Naive B cell (primary cell): Measurements from ENCODE around the gene GXYLT2. TPM values are rescaled to one million over a fixed set of nuclear protein-coding genes. Genes with fewer than 3 reads are reported as not detected.
A peak's percentile ranks its signal among the peaks of the same experiment; 100 is the strongest.

Experiments
- ATAC-seq, 2 donors: fragments of 150-1000 bp; cut with Tn5 transposase; 2 replicates each; pipeline ENCODE4 v1.10.0; 2021; ENCODE audit warnings: low read depth in 2 of 2, mild to moderate bottlenecking in 2 of 2, moderate library complexity in 2 of 2
- DNase-seq: peaks from one replicate; pipeline ENCODE4 v3.0.0; 2022
- H3K27ac Mint-ChIP-seq, 6 donors: one replicate each; pipeline ENCODE4 v1.8.0; 2020 to 2022; ENCODE audit warnings: mild to moderate bottlenecking in 6 of 6, mixed read lengths in 6 of 6, moderate library complexity in 5 of 6, inconsistent platforms in 2 of 6
- H3K27me3 Mint-ChIP-seq, 3 donors: one replicate each; pipeline ENCODE4 v1.8.0; 2021 to 2022; ENCODE audit warnings: mixed read lengths in 3 of 3, mild to moderate bottlenecking in 1 of 3
- H3K36me3 Mint-ChIP-seq, 2 donors: one replicate each; pipeline ENCODE4 v1.8.0; 2020 to 2022; ENCODE audit warnings: mixed read lengths in 2 of 2, inconsistent platforms in 1 of 2, mild to moderate bottlenecking in 1 of 2
- H3K4me1 Mint-ChIP-seq, 3 donors: one replicate each; pipeline ENCODE4 v1.8.0; 2020 to 2022; ENCODE audit warnings: mixed read lengths in 3 of 3, inconsistent platforms in 1 of 3, mild to moderate bottlenecking in 1 of 3, moderate library complexity in 1 of 3
- H3K4me3 Mint-ChIP-seq, 8 donors: one replicate each; pipeline ENCODE4 v1.8.0; 2020 to 2022; ENCODE audit warnings: mild to moderate bottlenecking in 8 of 8, mixed read lengths in 8 of 8, moderate library complexity in 8 of 8, inconsistent platforms in 2 of 8
- H3K9me3 Mint-ChIP-seq, 7 donors: one replicate each; pipeline ENCODE4 v1.8.0; 2020 to 2022; ENCODE audit warnings: mixed read lengths in 7 of 7, mild to moderate bottlenecking in 5 of 7, inconsistent platforms in 2 of 7, moderate library complexity in 1 of 7
- polyA plus RNA-seq, 6 donors: library from polyadenylated mRNA; unstranded; fragments of 300-500 nt; fragmentation: Illumina TruSeq; gene quantifications; one replicate each; pipeline ENCODE4 v1.2.3, GENCODE V29; 2021; ENCODE audit warnings: low read depth in 6 of 6

Gene GXYLT2
- polyA plus RNA-seq, 6 donors from 2014 or later: not detected

DNA sequence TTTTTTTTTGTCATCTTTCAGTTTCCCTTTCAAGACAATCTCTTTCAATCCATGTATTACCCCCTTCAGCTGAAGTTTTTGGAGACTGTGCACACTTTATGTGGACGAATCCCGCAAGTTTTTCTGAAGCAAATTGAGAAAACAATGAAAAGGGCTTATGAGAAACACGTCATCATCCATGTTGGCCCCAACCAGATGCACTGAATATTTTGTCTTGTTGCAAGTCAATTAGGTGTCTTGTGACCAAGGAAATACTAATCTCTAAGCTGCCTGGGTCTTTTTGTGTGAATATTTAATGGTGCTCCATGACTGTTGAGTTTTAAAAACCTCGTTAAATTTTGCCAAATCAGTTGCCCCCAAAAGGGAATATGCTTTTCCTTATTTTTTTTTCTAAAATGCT, 87.1 kb downstream of the GXYLT2 start:
- Mint-ChIP-seq H3K36me3 (no peaks in the 10 kb centered on the region), H3K4me1 (no peaks in the 10 kb centered on the region), H3K27me3 (peaks cover 19 to 21% (median 21%) of the 10 kb centered on the region in 3 donors), H3K4me3 (no peak overlapping the region), H3K9me3 (no peaks in the 10 kb centered on the region), H3K27ac (no peak overlapping the region)
- DNase-seq (no peak), ATAC-seq (no peak)

- no peak overlapping the region for H3K27ac Mint-ChIP-seq
- H3K4me3 Mint-ChIP-seq: no peak overlapping the region
- DNase-seq: no peak
- H3K27me3 Mint-ChIP-seq: peaks cover 21 to 25% (median 21%) of the 10 kb centered on the region in 3 donors
- no peak for ATAC-seq
- no peaks in the 10 kb centered on the region for H3K36me3 Mint-ChIP-seq
- H3K4me1 Mint-ChIP-seq: no peaks in the 10 kb centered on the region
- H3K9me3 Mint-ChIP-seq: no peaks in the 10 kb centered on the region
Observed at GRCh38 chr3:72976281-72976741, 88.5 kb downstream of the GXYLT2 start.

- DNase-seq (no peak), ATAC-seq (no peak)
- peaks cover 21% of the 10 kb centered on the region in 3 donors for H3K27me3 Mint-ChIP-seq
- no peak overlapping the region for H3K4me3 Mint-ChIP-seq
- no peaks in the 10 kb centered on the region for H3K9me3 Mint-ChIP-seq
- no peaks in the 10 kb centered on the region for H3K4me1 Mint-ChIP-seq
- no peak overlapping the region for H3K27ac Mint-ChIP-seq
- H3K36me3 Mint-ChIP-seq: no peaks in the 10 kb centered on the region
Observed at GRCh38 chr3:72977060-72977808, 89.4 kb downstream of the GXYLT2 start.

DNA sequence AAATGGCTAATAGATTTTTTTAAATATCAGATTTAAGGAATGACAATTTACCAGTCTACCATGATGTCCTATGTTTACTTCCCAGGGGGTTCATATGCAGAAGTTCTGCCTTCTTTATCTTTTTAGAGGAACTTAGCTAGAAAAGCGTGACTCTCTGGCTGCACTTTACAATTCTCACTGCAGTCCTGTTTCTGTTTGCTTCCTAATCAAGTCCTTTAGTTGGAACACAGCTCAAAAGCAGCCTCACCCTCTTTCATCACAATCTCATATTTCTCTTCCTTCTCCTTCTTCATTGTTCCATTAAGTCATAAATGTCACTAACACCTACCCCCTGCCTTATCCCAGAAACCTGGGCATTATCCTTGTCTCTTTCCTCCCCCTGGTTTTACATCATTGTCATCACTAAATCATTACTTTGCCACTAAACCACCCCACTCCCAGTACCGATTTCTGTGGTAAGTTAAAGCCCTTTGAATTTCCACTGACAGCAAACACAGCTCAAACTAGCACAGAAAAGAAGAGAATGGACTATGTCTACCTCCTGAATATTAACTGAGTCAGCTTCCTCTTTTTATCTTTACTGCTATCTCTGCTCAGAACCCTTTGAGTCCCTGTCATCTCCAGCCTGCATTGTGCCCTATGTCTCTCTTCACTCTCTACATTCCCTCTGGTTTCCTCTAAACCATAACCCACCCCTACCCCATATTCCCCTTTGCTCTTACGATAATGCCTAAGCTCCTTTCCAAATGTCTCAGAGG, 94.9 kb downstream of the GXYLT2 start:
- ATAC-seq (peak in 1 of 2 donors; percentile 32), DNase-seq (no peak)
- Mint-ChIP-seq H3K4me3 (no peak overlapping the region), H3K27ac (peak overlapping the region in 1 of 6 donors; percentile 14), H3K27me3 (peaks cover 11 to 26% (median 21%) of the 10 kb centered on the region in 3 donors), H3K36me3 (no peaks in the 10 kb centered on the region), H3K4me1 (peaks cover 4 to 6% (median 5%) of the 10 kb centered on the region in 3 donors), H3K9me3 (peaks cover 0 to 14% (median 12%) of the 10 kb centered on the region in 7 donors)

- peaks cover 0 to 16% (median 14%) of the 10 kb centered on the region in 3 donors for H3K27me3 Mint-ChIP-seq
- DNase-seq (no peak), ATAC-seq (no peak)
- no peak overlapping the region for H3K27ac Mint-ChIP-seq
- H3K4me3 Mint-ChIP-seq: no peak overlapping the region
- peaks cover 0 to 14% (median 12%) of the 10 kb centered on the region in 7 donors for H3K9me3 Mint-ChIP-seq
- peaks cover 4 to 6% (median 5%) of the 10 kb centered on the region in 3 donors for H3K4me1 Mint-ChIP-seq
- H3K36me3 Mint-ChIP-seq: no peaks in the 10 kb centered on the region
Observed at GRCh38 chr3:72985576-72985975, 97.7 kb downstream of the GXYLT2 start.

DNA sequence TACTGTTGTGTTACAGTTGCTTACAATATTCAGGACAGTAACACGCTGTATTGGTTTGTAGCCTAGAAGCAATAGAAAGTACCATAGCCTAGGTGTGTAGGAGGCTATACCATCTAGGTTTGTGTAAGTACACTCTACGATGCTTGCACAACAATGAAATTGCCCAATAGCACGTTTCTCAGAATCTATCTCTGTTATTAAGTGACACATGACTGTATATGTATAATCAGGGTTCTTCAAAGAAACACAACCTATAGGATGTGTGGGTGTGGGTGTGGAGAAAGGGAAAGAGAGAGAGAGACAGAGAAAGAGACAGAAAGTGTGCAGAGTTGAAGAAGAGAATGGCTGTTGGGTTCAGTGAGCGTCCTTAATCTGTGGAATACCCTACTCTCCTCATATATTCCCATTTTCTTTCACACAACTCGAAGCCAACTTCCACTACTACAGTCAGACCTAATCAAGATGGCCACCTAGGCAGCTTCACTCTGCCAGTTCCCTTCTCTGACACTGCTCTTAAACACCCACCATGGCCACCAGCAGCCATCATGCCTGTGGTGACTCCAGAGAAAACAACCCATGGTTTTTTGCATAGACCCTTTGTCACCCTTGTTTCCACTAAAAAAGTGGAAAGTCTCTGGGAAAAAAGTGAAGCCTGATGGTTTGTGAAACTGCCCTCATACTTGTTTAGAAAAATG, 103.0 kb downstream of the GXYLT2 start:
- no peaks in the 10 kb centered on the region for H3K36me3 Mint-ChIP-seq
- DNase-seq: no peak
- peaks cover 0 to 6% (median 3%) of the 10 kb centered on the region in 7 donors for H3K9me3 Mint-ChIP-seq
- no peak for ATAC-seq
- H3K27me3 Mint-ChIP-seq: peaks cover 0 to 4% (median 0%) of the 10 kb centered on the region in 3 donors
- no peaks in the 10 kb centered on the region for H3K4me1 Mint-ChIP-seq
- H3K27ac Mint-ChIP-seq: no peak overlapping the region
- no peak overlapping the region for H3K4me3 Mint-ChIP-seq

DNA sequence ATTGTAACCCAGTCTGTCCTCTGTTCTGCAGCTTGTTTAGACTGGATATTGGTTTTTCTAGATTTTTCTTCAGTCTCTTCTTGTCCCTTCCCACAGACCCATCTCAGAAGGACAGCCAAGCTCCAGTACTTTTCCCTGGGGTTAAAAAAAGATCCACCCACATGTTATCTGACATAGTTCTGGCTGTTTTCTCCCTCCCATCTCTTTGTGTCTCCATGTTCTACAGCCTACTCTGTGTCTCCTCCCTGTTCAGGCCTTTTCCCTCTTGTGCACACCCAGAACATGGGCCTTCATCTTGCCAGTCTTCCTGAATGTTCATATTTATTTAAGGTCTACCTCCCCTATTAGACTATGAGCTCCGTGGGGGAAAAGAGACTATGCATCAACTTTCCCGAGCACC, 103.7 kb downstream of the GXYLT2 start:
- ATAC-seq (no peak), DNase-seq (no peak)
- H3K9me3 Mint-ChIP-seq: no peaks in the 10 kb centered on the region
- no peaks in the 10 kb centered on the region for H3K36me3 Mint-ChIP-seq
- no peaks in the 10 kb centered on the region for H3K4me1 Mint-ChIP-seq
- no peak overlapping the region for H3K27ac Mint-ChIP-seq
- no peak overlapping the region for H3K4me3 Mint-ChIP-seq
- H3K27me3 Mint-ChIP-seq: no peaks in the 10 kb centered on the region

DNA sequence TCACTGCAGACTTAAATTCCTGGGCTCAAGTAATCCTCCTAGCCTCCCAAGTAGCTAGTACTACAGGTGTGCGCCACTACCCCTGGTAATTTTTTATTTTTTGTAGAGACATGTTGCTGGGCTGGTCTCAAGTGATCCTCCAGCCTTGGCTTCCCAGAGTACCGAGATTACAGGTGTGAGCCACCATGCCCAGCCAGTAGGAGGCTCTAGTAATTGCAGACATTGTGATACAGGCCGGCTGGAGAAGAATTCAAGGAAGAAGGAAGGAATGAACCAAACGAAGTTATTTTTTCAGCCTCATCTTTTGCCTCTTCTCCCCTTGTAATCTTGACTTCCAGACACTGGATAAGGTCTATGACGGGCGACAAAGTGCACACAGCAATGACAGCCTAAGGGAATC, 105.5 kb downstream of the GXYLT2 start:
- peaks cover 8 to 12% (median 9%) of the 10 kb centered on the region in 3 donors for H3K4me1 Mint-ChIP-seq
- DNase-seq (no peak), ATAC-seq (no peak)
- no peaks in the 10 kb centered on the region for H3K36me3 Mint-ChIP-seq
- no peaks in the 10 kb centered on the region for H3K27me3 Mint-ChIP-seq
- peak overlapping the region in 3 of 8 donors; percentile 7 to 75 (median 61) for H3K4me3 Mint-ChIP-seq
- no peaks in the 10 kb centered on the region for H3K9me3 Mint-ChIP-seq
- no peak overlapping the region for H3K27ac Mint-ChIP-seq

GRCh38 chr3:72995337-72995736, 107.5 kb downstream of the GXYLT2 start:
- H3K4me1 Mint-ChIP-seq: peaks cover 19 to 26% (median 25%) of the 10 kb centered on the region in 3 donors
- H3K27ac Mint-ChIP-seq: peak overlapping the region in 3 of 6 donors; percentile 5 to 85 (median 44)
- H3K4me3 Mint-ChIP-seq: peak overlapping the region in 5 of 8 donors; percentile 48 to 94 (median 91)
- H3K36me3 Mint-ChIP-seq: no peaks in the 10 kb centered on the region
- ATAC-seq: no peak
- no peaks in the 10 kb centered on the region for H3K27me3 Mint-ChIP-seq
- DNase-seq: no peak
- no peaks in the 10 kb centered on the region for H3K9me3 Mint-ChIP-seq

- Mint-ChIP-seq H3K4me3 (peak overlapping the region; percentile 80 to 96 (median 91)), H3K27ac (peak overlapping the region; percentile 62 to 92 (median 80)), H3K4me1 (peaks cover 24 to 33% (median 32%) of the 10 kb centered on the region in 3 donors), H3K36me3 (no peaks in the 10 kb centered on the region), H3K9me3 (no peaks in the 10 kb centered on the region), H3K27me3 (no peaks in the 10 kb centered on the region)
- no peak for DNase-seq
- no peak for ATAC-seq
Observed at GRCh38 chr3:72996121-72996472, 108.3 kb downstream of the GXYLT2 start.

DNA sequence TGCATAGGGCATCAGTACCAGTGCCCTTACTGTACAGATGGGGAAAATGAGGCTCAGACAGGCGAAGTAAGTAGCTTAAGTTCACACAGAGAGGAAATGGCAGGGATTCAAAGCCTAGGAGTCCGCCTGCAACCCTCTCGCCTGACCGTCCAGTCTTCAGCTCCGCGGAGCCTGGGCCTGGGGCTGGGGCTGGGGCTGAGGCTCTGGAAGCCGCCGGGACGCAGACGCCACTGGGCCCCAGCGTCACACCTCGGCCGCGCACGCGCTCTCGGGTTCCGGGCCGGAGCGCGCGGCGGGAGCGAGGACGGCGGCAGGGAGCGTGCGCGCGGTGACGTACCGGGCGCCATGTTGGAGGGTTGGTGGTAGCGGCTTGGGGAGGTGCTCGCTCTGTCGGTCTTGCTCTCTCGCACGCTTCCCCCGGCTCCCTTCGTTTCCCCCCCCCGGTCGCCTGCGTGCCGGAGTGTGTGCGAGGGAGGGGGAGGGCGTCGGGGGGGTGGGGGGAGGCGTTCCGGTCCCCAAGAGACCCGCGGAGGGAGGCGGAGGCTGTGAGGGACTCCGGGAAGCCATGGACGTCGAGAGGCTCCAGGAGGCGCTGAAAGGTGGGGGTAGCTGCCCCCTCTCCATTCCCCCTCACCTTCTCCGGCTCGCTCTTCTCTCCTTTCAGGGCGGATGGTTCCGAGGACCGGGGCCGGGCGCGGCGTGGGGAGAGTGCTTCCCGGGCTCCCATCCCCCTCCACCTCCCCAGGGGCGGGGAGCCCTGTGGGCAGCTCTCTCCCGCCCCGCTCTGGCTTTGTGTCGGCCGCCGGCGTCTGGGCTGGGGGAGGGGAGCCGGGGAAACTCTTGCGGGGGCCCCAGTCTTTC, 108.9 kb downstream of the GXYLT2 start, which contains the start of gene PPP4R2:
Gene PPP4R2, plus strand, starts transcription at position 339 of the 861 bp plus-strand sequence. Its CDS starts 227 bp downstream, at position 566.
- no peaks in the 10 kb centered on the region for H3K9me3 Mint-ChIP-seq
- H3K4me3 Mint-ChIP-seq: peak within 1 kb of the TSS; percentile 80 to 96 (median 91)
- DNase-seq (peak; percentile 91), ATAC-seq (peak; percentile 88 to 89)
- peak within 1 kb of the TSS; percentile 85 to 97 (median 93) for H3K27ac Mint-ChIP-seq
- peaks cover 25 to 38% (median 38%) of the 10 kb centered on the region in 3 donors for H3K4me1 Mint-ChIP-seq
- H3K36me3 Mint-ChIP-seq: peaks cover 0 to 1% of the 10 kb centered on the region in 2 donors
- H3K27me3 Mint-ChIP-seq: no peaks in the 10 kb centered on the region

GRCh38 chr3:72997421-72997961, 109.6 kb downstream of the GXYLT2 start:
- H3K27ac Mint-ChIP-seq: peak overlapping the region; percentile 85 to 97 (median 93)
- peaks cover 29 to 43% (median 42%) of the 10 kb centered on the region in 3 donors for H3K4me1 Mint-ChIP-seq
- peaks cover 0 to 5% of the 10 kb centered on the region in 2 donors for H3K36me3 Mint-ChIP-seq
- ATAC-seq (peak; percentile 20), DNase-seq (peak; percentile 40)
- H3K27me3 Mint-ChIP-seq: no peaks in the 10 kb centered on the region
- H3K4me3 Mint-ChIP-seq: peak overlapping the region; percentile 80 to 96 (median 91)
- H3K9me3 Mint-ChIP-seq: no peaks in the 10 kb centered on the region
